ENCODE data around the gene NFILZ.

GRCh38 chr19:8635422-8635821, 5.0 kb downstream of the NFILZ start:
- TF ChIP-seq CTCF (conservative IDR thresholded peaks at IDR 0.05; ENCODE audit: low read length) (no peak), EZH2phosphoT487 (IDR thresholded peaks at IDR 0.05; ENCODE audit: borderline replicate concordance) (no peak)
